AG10803 (cell line): ENCODE data around the gene LDLRAD4.

Source experiments
- DNase-seq: peaks from one replicate; pipeline ENCODE4 v3.0.0; 2010; ENCODE audit warnings: low read depth
- H3K4me3 ChIP-seq: 2 replicates; pipeline ENCODE4 v1.5.1; 2011; ENCODE audit warnings: mild to moderate bottlenecking, low read length, control low read depth
- TF ChIP-seq, protein P1 (sequence below): conservative IDR thresholded peaks from 2 replicates; pipeline ENCODE4 v1.5.1; 2011; ENCODE audit warnings: mild to moderate bottlenecking, low read length, control low read depth, inconsistent platforms

LDLRAD4 gene

GRCh38 chr18:13525381-13526029 lies 306.9 kb downstream of the LDLRAD4 start:
- no peak overlapping the region for H3K4me3 ChIP-seq
- TF ChIP-seq, protein P1, sequence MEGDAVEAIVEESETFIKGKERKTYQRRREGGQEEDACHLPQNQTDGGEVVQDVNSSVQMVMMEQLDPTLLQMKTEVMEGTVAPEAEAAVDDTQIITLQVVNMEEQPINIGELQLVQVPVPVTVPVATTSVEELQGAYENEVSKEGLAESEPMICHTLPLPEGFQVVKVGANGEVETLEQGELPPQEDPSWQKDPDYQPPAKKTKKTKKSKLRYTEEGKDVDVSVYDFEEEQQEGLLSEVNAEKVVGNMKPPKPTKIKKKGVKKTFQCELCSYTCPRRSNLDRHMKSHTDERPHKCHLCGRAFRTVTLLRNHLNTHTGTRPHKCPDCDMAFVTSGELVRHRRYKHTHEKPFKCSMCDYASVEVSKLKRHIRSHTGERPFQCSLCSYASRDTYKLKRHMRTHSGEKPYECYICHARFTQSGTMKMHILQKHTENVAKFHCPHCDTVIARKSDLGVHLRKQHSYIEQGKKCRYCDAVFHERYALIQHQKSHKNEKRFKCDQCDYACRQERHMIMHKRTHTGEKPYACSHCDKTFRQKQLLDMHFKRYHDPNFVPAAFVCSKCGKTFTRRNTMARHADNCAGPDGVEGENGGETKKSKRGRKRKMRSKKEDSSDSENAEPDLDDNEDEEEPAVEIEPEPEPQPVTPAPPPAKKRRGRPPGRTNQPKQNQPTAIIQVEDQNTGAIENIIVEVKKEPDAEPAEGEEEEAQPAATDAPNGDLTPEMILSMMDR, result no peak
- no peak for DNase-seq

- H3K4me3 ChIP-seq, result no peak overlapping the region
- no peak for DNase-seq
Observed at GRCh38 chr18:13526519-13526918, 308.0 kb downstream of the LDLRAD4 start.

GRCh38 chr18:13527256-13527655 lies 308.7 kb downstream of the LDLRAD4 start:
- TF ChIP-seq, protein P1, result no peak

More at GRCh38 chr18:13526519-13526918, 308.0 kb downstream of the LDLRAD4 start:
- TF ChIP-seq, protein P1, result no peak

DNA sequence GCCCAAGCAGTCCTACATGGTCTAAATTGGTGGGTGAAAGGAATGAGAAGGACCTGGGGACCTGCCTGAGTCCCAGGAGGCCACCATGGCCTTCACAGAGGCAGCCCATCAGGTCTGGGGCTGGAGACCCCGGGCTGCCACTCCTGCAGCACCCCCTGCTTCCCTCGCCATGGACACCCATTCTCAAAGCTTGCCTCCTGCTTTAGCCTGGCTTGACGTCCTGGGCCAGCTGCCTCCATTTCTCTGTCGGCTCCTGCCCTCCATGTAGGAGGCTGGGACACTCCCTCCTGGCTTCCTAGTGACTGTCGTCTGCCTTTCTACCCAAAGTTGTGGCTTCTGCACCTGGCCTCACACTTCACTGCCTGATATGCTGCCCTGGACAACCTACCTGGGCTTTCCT lies 309.2 kb downstream of the LDLRAD4 start:
- TF ChIP-seq, protein P1, result no peak
- H3K4me3 ChIP-seq, result no peak overlapping the region

More at GRCh38 chr18:13527256-13527655, 308.7 kb downstream of the LDLRAD4 start:
- DNase-seq, result no peak
- no peak overlapping the region for H3K4me3 ChIP-seq

DNA sequence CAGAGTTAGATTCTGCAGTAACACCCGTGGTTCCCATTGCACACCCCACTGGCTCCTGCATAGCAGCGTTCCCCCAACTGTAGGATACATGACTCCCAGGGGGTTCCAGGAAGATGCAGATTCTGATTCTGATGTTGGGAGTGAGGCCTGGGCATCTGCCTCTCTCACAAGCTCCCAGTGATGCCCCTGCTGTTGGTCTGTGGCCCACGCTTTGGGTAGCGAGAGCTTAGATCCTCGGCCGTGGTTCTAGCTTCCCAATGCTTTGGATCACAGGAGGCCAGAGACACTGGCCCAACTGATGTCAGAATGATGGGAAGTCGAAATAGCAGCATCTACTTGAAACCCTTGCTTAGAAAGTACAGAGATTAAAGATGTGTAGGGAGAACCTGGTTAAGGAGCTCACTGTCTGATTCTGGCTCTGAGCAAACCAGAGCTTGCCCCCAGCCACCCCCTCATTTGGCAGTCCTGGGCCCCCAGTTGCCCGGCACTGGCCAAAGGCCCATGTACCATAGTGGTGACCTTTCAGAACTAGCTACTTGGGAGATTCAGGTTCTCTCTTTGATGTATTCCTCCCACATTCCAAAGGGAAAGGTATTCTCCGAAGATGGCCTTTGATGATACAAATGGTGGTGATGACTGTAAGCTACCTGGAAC lies 310.3 kb downstream of the LDLRAD4 start:
- TF ChIP-seq, protein P1, result no peak
- DNase-seq, result no peak
- H3K4me3 ChIP-seq, result no peak overlapping the region

More for the DNA sequence above, 309.2 kb downstream of the LDLRAD4 start:
- no peak for DNase-seq

- H3K4me3 ChIP-seq, result no peak overlapping the region
- no peak for DNase-seq
- TF ChIP-seq, protein P1, result no peak
Observed at GRCh38 chr18:13530033-13530878, 311.7 kb downstream of the LDLRAD4 start.
